Endothelial cell of umbilical vein (primary cell): Measurements from ENCODE around the gene FAM219B. TPM values are rescaled to one million over a fixed set of nuclear protein-coding genes. Genes with fewer than 3 reads are reported as not detected.

Experiments
- BruUV-seq: library from RNA; stranded (reverse); fragments of 400-500 nt; replicated peaks from 2 replicates; lab custom pipeline; 2021; lab: Mats Ljungman, UMichigan
- CTCF ChIA-PET: fragments of 300-600, 350-600 bp; sonication (Branson Sonifier 250); formaldehyde crosslinking; loops from one replicate; lab custom pipeline; 2021; ENCODE audit warnings: antibody characterized with exemption, inconsistent platforms; lab: Charles Lee
- POLR2A ChIA-PET: fragments of 300-600, 350-600 bp; sonication (Branson Sonifier 250); formaldehyde crosslinking; loops from one replicate; lab custom pipeline; 2021; ENCODE audit warnings: antibody characterized with exemption, inconsistent platforms; lab: Charles Lee
- DNase-seq: peaks from one replicate; pipeline ENCODE4 v3.0.0-alpha.2; 2011; ENCODE audit warnings: low read depth, low spot score
- FAIRE-seq: peaks from 2 replicates; lab custom pipeline; 2011; peaks lifted over from hg19 to GRCh38; lab: Jason Lieb, UNC
- H2AFZ ChIP-seq: 2 replicates; pipeline ENCODE4 v1.6.0; 2012; ENCODE audit warnings: low read depth, low read length, control low read depth, inconsistent platforms
- H3K27ac ChIP-seq: 2 replicates; pipeline ENCODE4 v1.5.1; 2011; ENCODE audit warnings: low read depth, mild to moderate bottlenecking, control low read depth, low read length, moderate library complexity; ENCODE audit not compliant: insufficient read depth
- H3K27me3 ChIP-seq, 2 experiments: 2 replicates each; pipeline versions ENCODE4 v1.6.0 to v1.6.1; 2011; ENCODE audit warnings: low read length in 2 of 2, mixed read lengths in 1 of 2; ENCODE audit not compliant: control insufficient read depth in 2 of 2, insufficient read depth in 2 of 2
- H3K36me3 ChIP-seq, 2 experiments: 2 replicates in 1 of 2; 3 replicates in 1 of 2; pipeline ENCODE4 v1.5.1; 2011; ENCODE audit warnings: low read length in 2 of 2, mild to moderate bottlenecking in 1 of 2, moderate library complexity in 1 of 2; ENCODE audit not compliant: control insufficient read depth in 2 of 2, insufficient read depth in 2 of 2; ENCODE audit errors: extremely low read depth in 1 of 2
- H3K4me1 ChIP-seq: 3 replicates; pipeline ENCODE4 v1.5.1; 2011; ENCODE audit warnings: mild to moderate bottlenecking, low read length; ENCODE audit not compliant: control insufficient read depth, insufficient read depth; ENCODE audit errors: extremely low read depth
- H3K4me2 ChIP-seq: 2 replicates; pipeline ENCODE4 v1.6.1; 2011; ENCODE audit warnings: low read length, control low read depth, mixed read lengths; ENCODE audit not compliant: insufficient read depth
- H3K4me3 ChIP-seq, 3 experiments: fragments of 200-600 bp in 1 of 3; sonication (generic), shearing (Covaris generic) in 1 of 3; replicated peaks in 1 of 3; 2 replicates each; pipeline ENCODE4 v1.5.1; 2011 to 2016; ENCODE audit warnings: control low read depth in 3 of 3, low read length in 3 of 3, mild to moderate bottlenecking in 2 of 3, inconsistent platforms in 1 of 3, low read depth in 1 of 3, moderate library complexity in 1 of 3; ENCODE audit not compliant: insufficient read depth in 1 of 3
- H3K79me2 ChIP-seq: 2 replicates; pipeline ENCODE4 v1.6.0; 2012; ENCODE audit warnings: low read length, inconsistent platforms; ENCODE audit not compliant: control insufficient read depth, insufficient read depth
- H3K9ac ChIP-seq: replicated peaks from 2 replicates; pipeline ENCODE3; 2011; ENCODE audit warnings: low read length, control low read depth; ENCODE audit not compliant: insufficient read depth; ENCODE audit errors: extremely low read depth
- H3K9me1 ChIP-seq: replicated peaks from 3 replicates; pipeline ENCODE4 v1.6.0; 2011; ENCODE audit warnings: mild to moderate bottlenecking, low read length; ENCODE audit not compliant: control insufficient read depth, insufficient read depth; ENCODE audit errors: extremely low read depth
- H3K9me3 ChIP-seq: replicated peaks from 2 replicates; pipeline ENCODE4 v1.5.1; 2012; ENCODE audit warnings: low read length, inconsistent platforms; ENCODE audit not compliant: control insufficient read depth, insufficient read depth
- H4K20me1 ChIP-seq: replicated peaks from 2 replicates; pipeline ENCODE3; 2011; ENCODE audit warnings: mild to moderate bottlenecking, low read length; ENCODE audit not compliant: control insufficient read depth, insufficient read depth; ENCODE audit errors: extremely low read depth
- CTCF ChIP-seq, 2 donors: IDR thresholded peaks; 1 replicate in 1 of 2; 2 replicates in 1 of 2; pipeline ENCODE4 v1.5.1; 2011; ENCODE audit warnings: low read length in 2 of 2, mild to moderate bottlenecking in 2 of 2, moderate library complexity in 2 of 2, control low read depth in 1 of 2, inconsistent platforms in 1 of 2, low read depth in 1 of 2; ENCODE audit not compliant: insufficient read depth in 1 of 2; ENCODE audit errors: extremely low read depth in 1 of 2
- EZH2 ChIP-seq: IDR thresholded peaks from 2 replicates; pipeline ENCODE4 v1.6.1; 2012; ENCODE audit warnings: borderline replicate concordance, low read depth, mild to moderate bottlenecking, moderate library complexity, low read length, inconsistent platforms; ENCODE audit not compliant: severe bottlenecking
- FOS ChIP-seq: IDR thresholded peaks from 2 replicates; pipeline ENCODE4 v1.6.1; 2011; ENCODE audit warnings: mild to moderate bottlenecking, low read length, moderate library complexity, borderline replicate concordance; ENCODE audit not compliant: insufficient read depth
- MAX ChIP-seq: IDR thresholded peaks from 2 replicates; pipeline ENCODE4 v1.6.1; 2011; ENCODE audit not compliant: insufficient read depth, insufficient read length
- MYC ChIP-seq: IDR thresholded peaks from one replicate; pipeline ENCODE4 v1.6.1; 2011; ENCODE audit warnings: mild to moderate bottlenecking, low read depth, low read length
- dilution Hi-C: fragments of 300-500 bp; cut with MboI; formaldehyde crosslinking; loops from one replicate; pipeline ENCODE4 v1.15.0; 2019; ENCODE audit warnings: low sequenced_read_pairs; ENCODE audit not compliant: extremely low pct_ligation_motif_present
- intact Hi-C: fragments of 100-400 bp; cut with micrococcal nuclease; formaldehyde crosslinking; loops from one replicate; pipeline ENCODE4 v1.10.0; 2022
- polyA plus RNA-seq, 4 experiments: library from polyadenylated mRNA; depleted of rRNA in 3 of 4; stranded (reverse) in 3 of 4; unstranded in 1 of 4; fragments of >200 nt; gene quantifications; 2 replicates each; pipeline versions ENCODE4 v1.2.1 to v1.2.3, GENCODE V29; 2011 to 2012; ENCODE audit warnings: missing spikeins in 1 of 4
- total RNA-seq: library from RNA; stranded (reverse); gene quantifications from 2 replicates; pipeline ENCODE4 v1.2.3, GENCODE V29; 2021

The FAM219B gene
- total and polyA plus RNA-seq, 2 donors (not counting 3 experiments of a cell fraction or from before 2014, with no cell fraction given), result 57.7 to 73.0 TPM

GRCh38 chr15:74955796-74956647, 49.4 kb upstream of the FAM219B start:
- peak; percentile 79 for DNase-seq
- POLR2A ChIA-PET, result interaction anchor here (0.7 kb wide), 1 partner anchor 18 kb away, joined by 3 read pairs; no protein-coding TSS in a partner anchor
- CTCF ChIA-PET, result interaction anchor here (0.8 to 3.8 kb wide), 14 partner anchors 10 to 352 kb away, joined by 3 to 20 read pairs (median 6); partner anchors contain the start of genes COX5A, PPCDC and SCAMP5
- Histone ChIP-seq H3K9me3 (no peaks in the 10 kb centered on the region), H3K27me3 (peaks cover 0 to 3% of the 10 kb centered on the region in 2 experiments), H3K9me1 (no peaks in the 10 kb centered on the region), H3K4me3 (peak overlapping the region; percentile 44 to 56 (median 53)), H3K4me2 (peak overlapping the region; percentile 89), H3K4me1 (peaks cover 50% of the 10 kb centered on the region), H3K36me3 (no peaks in the 10 kb centered on the region), H3K79me2 (peaks cover 15% of the 10 kb centered on the region), H3K9ac (peak overlapping the region; percentile 64), H4K20me1 (no peaks in the 10 kb centered on the region), H2AFZ (peak overlapping the region; percentile 93), H3K27ac (peak overlapping the region; percentile 10)
- peak; percentile 75 for FAIRE-seq
- dilution Hi-C loops, result no loop called here
- intact Hi-C loops, result loop anchor here (1.0 to 2.0 kb wide), 4 partner anchors 17 to 248 kb away; partner anchors contain the start of gene COX5A
- BruUV-seq, result no TSS peak
- TF ChIP-seq EZH2, result no peak
- TF ChIP-seq MYC, result peak; percentile 53
- peak; percentile 95 for TF ChIP-seq MAX
- peak; percentile 45 to 72 for TF ChIP-seq CTCF (IDR thresholded peaks at IDR 0.05; ENCODE audit: extremely low read depth in 1 of 2, insufficient read depth in 1 of 2, low read depth in 1 of 2, low read length in 2 of 2)
- no peak for TF ChIP-seq FOS
